ENCODE measurements around the gene FRMD1. TPM values are rescaled to one million over a fixed set of nuclear protein-coding genes. Genes with fewer than 3 reads are reported as not detected.

The FRMD1 gene
- total and polyA plus RNA-seq, 2 of the 8 experiments (the other 6 are each of a cell fraction or from before 2014, with no cell fraction given): 0.36 TPM; not detected in 1

GRCh38 chr6:168035098-168035660, 43.8 kb downstream of the FRMD1 start (continued):
- TF ChIP-seq CHD7 (IDR thresholded peaks at IDR 0.05; ENCODE audit: insufficient replicate concordance, low read length) (no peak), MAFK (IDR thresholded peaks at IDR 0.05; ENCODE audit: low read depth, low read length) (peak; percentile 38; the same call in 1 of the 2 replicates), CREB1 (IDR thresholded peaks at IDR 0.05) (no peak), MAX (IDR thresholded peaks at IDR 0.05) (peak; percentile 98), E2F6 (IDR thresholded peaks at IDR 0.05) (peak; percentile 98), PHF8 (conservative IDR thresholded peaks at IDR 0.05; ENCODE audit: low read depth, low read length) (no peak), JUN (IDR thresholded peaks at IDR 0.05; ENCODE audit: low read depth, low read length) (no peak), POLR2A (IDR thresholded peaks at IDR 0.05; ENCODE audit: control extremely low read depth in 1 of 2, low read depth in 2 of 2, low read length in 2 of 2) (no peak), TAF1 (IDR thresholded peaks at IDR 0.05; ENCODE audit: low read depth, low read length) (no peak)
